ENCODE results near the gene DVL1.

DNA sequence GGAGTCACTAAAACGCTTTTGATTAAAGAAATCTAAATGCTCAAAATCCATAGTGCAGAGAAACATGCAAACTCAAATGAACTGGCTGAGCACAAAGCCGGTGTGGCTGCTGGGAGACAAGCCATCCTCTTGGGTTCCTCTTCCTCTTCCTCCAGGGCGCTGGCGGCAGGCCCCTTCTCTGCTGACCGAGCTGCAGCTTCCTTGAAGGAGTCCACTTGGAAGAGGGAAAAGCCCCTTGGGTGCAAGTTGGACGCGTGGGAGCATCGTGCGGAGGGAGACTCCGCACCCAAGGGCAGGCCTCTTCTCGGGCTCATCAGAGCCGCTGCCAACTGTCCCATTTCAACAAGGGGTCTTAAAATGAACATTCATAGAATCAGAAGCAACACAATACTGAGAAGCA, 42.0 kb upstream of the DVL1 start:
- TF ChIP-seq EP300 (conservative IDR thresholded peaks at IDR 0.05; ENCODE audit: poor library complexity, severe bottlenecking) (no peak), EZH2 (IDR thresholded peaks at IDR 0.05; ENCODE audit: borderline replicate concordance, insufficient read depth, low read length, poor library complexity, severe bottlenecking) (no peak), MXI1 (conservative IDR thresholded peaks at IDR 0.05; ENCODE audit: poor library complexity, severe bottlenecking) (no peak)
